HEK293 (cell line): ENCODE data around the gene TNIK.
A peak's percentile ranks its signal among the peaks of the same experiment; 100 is the strongest.

Experiments used
- BCL11A ChIP-seq: fragments of 450-650 bp; formaldehyde crosslinking; IDR thresholded peaks from 2 replicates; pipeline ENCODE4 v1.5.1; 2016; ENCODE audit warnings: low read depth, missing biosample characterization, missing genetic modification characterization
- GLIS1 ChIP-seq: fragments of 450-650 bp; formaldehyde crosslinking; IDR thresholded peaks from 2 replicates; pipeline ENCODE4 v1.5.1; 2016; ENCODE audit warnings: missing biosample characterization, missing genetic modification characterization
- HOXA7 ChIP-seq: sonication (generic); formaldehyde crosslinking; IDR thresholded peaks from 2 replicates; pipeline ENCODE4 v1.8.1; 2022; ENCODE audit warnings: missing genetic modification reagents, borderline replicate concordance
- MEIS1 ChIP-seq: sonication (generic); formaldehyde crosslinking; IDR thresholded peaks from 2 replicates; pipeline ENCODE4 v1.8.1; 2022; ENCODE audit warnings: missing genetic modification reagents, mild to moderate bottlenecking, borderline replicate concordance
- SETDB1 ChIP-seq: IDR thresholded peaks from one replicate; pipeline ENCODE4 v1.6.1; 2017; ENCODE audit warnings: mild to moderate bottlenecking, low read length, moderate library complexity, mixed read lengths; ENCODE audit not compliant: insufficient read length
- SP2 ChIP-seq: fragments of 450-650 bp; formaldehyde crosslinking; IDR thresholded peaks from 2 replicates; pipeline ENCODE4 v1.5.1; 2016; ENCODE audit warnings: missing biosample characterization, missing genetic modification characterization
- YY1 ChIP-seq: fragments of 450-650 bp; formaldehyde crosslinking; IDR thresholded peaks from 2 replicates; pipeline ENCODE4 v1.5.1; 2018; ENCODE audit warnings: missing biosample characterization, missing genetic modification characterization
- ZBTB1 ChIP-seq: fragments of 450-650 bp; formaldehyde crosslinking; IDR thresholded peaks from 2 replicates; pipeline ENCODE4 v1.5.1; 2016; ENCODE audit warnings: missing biosample characterization, missing genetic modification characterization
- ZBTB21 ChIP-seq: fragments of 450-650 bp; formaldehyde crosslinking; IDR thresholded peaks from 2 replicates; pipeline ENCODE4 v1.5.1; 2017; ENCODE audit warnings: missing biosample characterization, missing genetic modification characterization
- ZBTB48 ChIP-seq: fragments of 450-650 bp; formaldehyde crosslinking; IDR thresholded peaks from 2 replicates; pipeline ENCODE4 v1.5.1; 2016; ENCODE audit warnings: missing biosample characterization, missing genetic modification characterization
- ZFHX2 ChIP-seq: fragments of 450-650 bp; formaldehyde crosslinking; conservative IDR thresholded peaks from 2 replicates; pipeline ENCODE4 v1.5.1; 2016; ENCODE audit warnings: missing biosample characterization, missing genetic modification characterization
- ZFP69B ChIP-seq: fragments of 450-650 bp; formaldehyde crosslinking; IDR thresholded peaks from 2 replicates; pipeline ENCODE4 v1.5.1; 2016; ENCODE audit warnings: missing biosample characterization, missing genetic modification characterization
- ZNF121 ChIP-seq: fragments of 450-650 bp; formaldehyde crosslinking; IDR thresholded peaks from 2 replicates; pipeline ENCODE4 v1.5.1; 2016; ENCODE audit warnings: missing biosample characterization, missing genetic modification characterization
- ZNF169 ChIP-seq: fragments of 450-650 bp; formaldehyde crosslinking; IDR thresholded peaks from 2 replicates; pipeline ENCODE4 v1.5.1; 2016; ENCODE audit warnings: missing biosample characterization, missing genetic modification characterization
- ZNF221 ChIP-seq: fragments of 450-650 bp; formaldehyde crosslinking; IDR thresholded peaks from 2 replicates; pipeline ENCODE4 v1.5.1; 2017; ENCODE audit warnings: missing biosample characterization, missing genetic modification characterization, borderline replicate concordance
- ZNF248 ChIP-seq: fragments of 450-650 bp; formaldehyde crosslinking; IDR thresholded peaks from 2 replicates; pipeline ENCODE4 v1.5.1; 2017; ENCODE audit warnings: missing biosample characterization, missing genetic modification characterization
- ZNF266 ChIP-seq: fragments of 450-650 bp; formaldehyde crosslinking; IDR thresholded peaks from 2 replicates; pipeline ENCODE4 v1.5.1; 2016; ENCODE audit warnings: missing biosample characterization, missing genetic modification characterization, low read depth
- ZNF354C ChIP-seq: fragments of 450-650 bp; formaldehyde crosslinking; IDR thresholded peaks from 2 replicates; pipeline ENCODE4 v1.5.1; 2016; ENCODE audit warnings: missing biosample characterization, missing genetic modification characterization, low read depth, borderline replicate concordance
- ZNF426 ChIP-seq: fragments of 450-650 bp; formaldehyde crosslinking; IDR thresholded peaks from 2 replicates; pipeline ENCODE4 v1.5.1; 2017; ENCODE audit warnings: missing biosample characterization, missing genetic modification characterization, mild to moderate bottlenecking, inconsistent platforms, moderate library complexity
- ZNF48 ChIP-seq: fragments of 450-650 bp; formaldehyde crosslinking; IDR thresholded peaks from 2 replicates; pipeline ENCODE4 v1.5.1; 2016; ENCODE audit warnings: missing biosample characterization, missing genetic modification characterization
- ZNF548 ChIP-seq: fragments of 450-650 bp; formaldehyde crosslinking; IDR thresholded peaks from 2 replicates; pipeline ENCODE4 v1.5.1; 2016; ENCODE audit warnings: missing biosample characterization, missing genetic modification characterization
- ZNF670 ChIP-seq: fragments of 450-650 bp; formaldehyde crosslinking; IDR thresholded peaks from 2 replicates; pipeline ENCODE4 v1.5.1; 2016; ENCODE audit warnings: missing biosample characterization, missing genetic modification characterization, low read depth
- ZNF768 ChIP-seq: fragments of 450-650 bp; formaldehyde crosslinking; IDR thresholded peaks from 2 replicates; pipeline ENCODE4 v1.5.1; 2018; ENCODE audit warnings: missing biosample characterization, mild to moderate bottlenecking, missing genetic modification characterization
- ZNF791 ChIP-seq: fragments of 450-650 bp; formaldehyde crosslinking; IDR thresholded peaks from 2 replicates; pipeline ENCODE4 v1.5.1; 2016; ENCODE audit warnings: missing biosample characterization, missing genetic modification characterization
- ZNF792 ChIP-seq: fragments of 450-650 bp; formaldehyde crosslinking; IDR thresholded peaks from 2 replicates; pipeline ENCODE4 v1.5.1; 2016; ENCODE audit warnings: missing biosample characterization, missing genetic modification characterization
- TF ChIP-seq, protein P1 (sequence below): fragments of 450-650 bp; formaldehyde crosslinking; conservative IDR thresholded peaks from 2 replicates; pipeline ENCODE4 v1.5.1; 2016; ENCODE audit warnings: low read depth, missing biosample characterization, missing genetic modification characterization
- TF ChIP-seq, protein P2 (sequence below): IDR thresholded peaks from 2 replicates; pipeline ENCODE4 v1.6.1; 2011; ENCODE audit warnings: mild to moderate bottlenecking, low read depth, low read length, borderline replicate concordance
- TF ChIP-seq, protein P3 (sequence below): fragments of 450-650 bp; formaldehyde crosslinking; IDR thresholded peaks from 2 replicates; pipeline ENCODE4 v1.5.0; 2017; ENCODE audit warnings: missing biosample characterization, missing genetic modification characterization, borderline replicate concordance
- TF ChIP-seq, protein P4 (sequence below): fragments of 450-650 bp; formaldehyde crosslinking; IDR thresholded peaks from 2 replicates; pipeline ENCODE4 v1.5.1; 2016; ENCODE audit warnings: missing biosample characterization, missing genetic modification characterization, borderline replicate concordance

TNIK gene

DNA sequence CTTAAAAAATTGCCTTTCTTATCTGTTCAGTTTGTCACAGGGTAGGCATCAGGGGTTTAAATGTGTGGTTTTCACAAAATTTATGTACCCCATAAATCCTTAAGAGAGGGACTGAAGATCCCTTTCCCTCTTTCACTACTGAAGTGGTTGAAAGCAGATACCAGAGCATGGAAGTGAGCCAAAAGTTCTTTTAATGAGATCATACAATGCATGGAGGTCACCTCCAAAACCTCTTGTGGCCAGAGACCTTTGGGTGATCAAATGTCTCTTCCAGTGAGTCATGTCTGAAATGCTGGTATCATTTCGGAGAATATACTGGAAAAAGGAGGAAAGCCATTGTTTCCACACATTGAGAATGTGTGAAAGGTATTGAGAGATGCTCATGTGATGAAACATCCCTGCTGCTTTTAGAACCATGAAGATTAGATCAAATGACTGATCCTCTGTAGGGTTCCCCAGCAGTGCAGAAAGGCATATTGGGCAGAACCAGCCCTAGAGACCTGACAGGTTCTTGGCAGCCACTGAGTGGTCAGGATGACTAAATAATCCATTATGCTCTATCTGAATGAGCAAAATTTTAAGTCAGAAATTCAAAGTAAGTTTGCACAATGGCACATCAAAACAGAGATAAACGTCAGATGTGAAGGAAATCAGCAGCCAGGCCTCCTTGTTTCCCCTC is 267.9 kb downstream of the TNIK start (continued):
- TF ChIP-seq ZNF266 (tag by site-specific recombination) (no peak), SETDB1 (no peak), MEIS1 (CRISPR knock-in tag) (peak; percentile 22; the same call in 1 of the 2 replicates), ZBTB1 (tag by site-specific recombination) (peak; percentile 59; the same call in 1 of the 2 replicates), ZNF121 (tag by site-specific recombination) (no peak; the same call in 1 of the 2 replicates), ZNF791 (tag by site-specific recombination) (no peak), ZNF169 (tag by site-specific recombination) (no peak), ZNF354C (no peak), SP2 (tag by site-specific recombination) (no peak), ZBTB21 (tag by site-specific recombination) (peak; percentile 89), ZNF48 (no peak), ZNF768 (no peak), ZNF792 (tag by site-specific recombination) (no peak), YY1 (tag by site-specific recombination) (no peak), HOXA7 (CRISPR knock-in tag) (no peak), ZNF221 (tag by site-specific recombination) (no peak), ZNF548 (tag by site-specific recombination) (no peak), ZBTB48 (tag by site-specific recombination) (0 out of 2 replicates have a peak, but pooled peaks have one; percentile 48), ZFHX2 (tag by site-specific recombination) (no peak), ZNF670 (tag by site-specific recombination) (no peak), BCL11A (peak; percentile 98), ZNF426 (tag by site-specific recombination) (no peak), ZNF248 (tag by site-specific recombination) (no peak), GLIS1 (tag by site-specific recombination) (peak; percentile 82), ZFP69B (peak; percentile 87; the same call in 1 of the 2 replicates)
- TF ChIP-seq, protein P1, sequence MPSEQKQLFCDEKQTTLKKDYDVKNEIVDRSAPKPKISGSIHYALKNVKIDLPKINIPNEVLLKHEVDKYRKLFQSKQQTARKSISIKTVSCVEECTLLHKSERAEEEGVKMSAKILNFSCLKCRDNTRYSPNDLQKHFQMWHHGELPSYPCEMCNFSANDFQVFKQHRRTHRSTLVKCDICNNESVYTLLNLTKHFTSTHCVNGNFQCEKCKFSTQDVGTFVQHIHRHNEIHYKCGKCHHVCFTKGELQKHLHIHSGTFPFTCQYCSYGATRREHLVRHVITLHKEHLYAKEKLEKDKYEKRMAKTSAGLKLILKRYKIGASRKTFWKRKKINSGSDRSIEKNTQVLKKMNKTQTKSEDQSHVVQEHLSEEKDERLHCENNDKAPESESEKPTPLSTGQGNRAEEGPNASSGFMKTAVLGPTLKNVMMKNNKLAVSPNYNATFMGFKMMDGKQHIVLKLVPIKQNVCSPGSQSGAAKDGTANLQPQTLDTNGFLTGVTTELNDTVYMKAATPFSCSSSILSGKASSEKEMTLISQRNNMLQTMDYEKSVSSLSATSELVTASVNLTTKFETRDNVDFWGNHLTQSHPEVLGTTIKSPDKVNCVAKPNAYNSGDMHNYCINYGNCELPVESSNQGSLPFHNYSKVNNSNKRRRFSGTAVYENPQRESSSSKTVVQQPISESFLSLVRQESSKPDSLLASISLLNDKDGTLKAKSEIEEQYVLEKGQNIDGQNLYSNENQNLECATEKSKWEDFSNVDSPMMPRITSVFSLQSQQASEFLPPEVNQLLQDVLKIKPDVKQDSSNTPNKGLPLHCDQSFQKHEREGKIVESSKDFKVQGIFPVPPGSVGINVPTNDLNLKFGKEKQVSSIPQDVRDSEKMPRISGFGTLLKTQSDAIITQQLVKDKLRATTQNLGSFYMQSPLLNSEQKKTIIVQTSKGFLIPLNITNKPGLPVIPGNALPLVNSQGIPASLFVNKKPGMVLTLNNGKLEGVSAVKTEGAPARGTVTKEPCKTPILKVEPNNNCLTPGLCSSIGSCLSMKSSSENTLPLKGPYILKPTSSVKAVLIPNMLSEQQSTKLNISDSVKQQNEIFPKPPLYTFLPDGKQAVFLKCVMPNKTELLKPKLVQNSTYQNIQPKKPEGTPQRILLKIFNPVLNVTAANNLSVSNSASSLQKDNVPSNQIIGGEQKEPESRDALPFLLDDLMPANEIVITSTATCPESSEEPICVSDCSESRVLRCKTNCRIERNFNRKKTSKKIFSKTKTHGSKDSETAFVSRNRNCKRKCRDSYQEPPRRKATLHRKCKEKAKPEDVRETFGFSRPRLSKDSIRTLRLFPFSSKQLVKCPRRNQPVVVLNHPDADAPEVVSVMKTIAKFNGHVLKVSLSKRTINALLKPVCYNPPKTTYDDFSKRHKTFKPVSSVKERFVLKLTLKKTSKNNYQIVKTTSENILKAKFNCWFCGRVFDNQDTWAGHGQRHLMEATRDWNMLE (tag by site-specific recombination) = peak; percentile 41; the same call in 1 of the 2 replicates
- TF ChIP-seq, protein P2, sequence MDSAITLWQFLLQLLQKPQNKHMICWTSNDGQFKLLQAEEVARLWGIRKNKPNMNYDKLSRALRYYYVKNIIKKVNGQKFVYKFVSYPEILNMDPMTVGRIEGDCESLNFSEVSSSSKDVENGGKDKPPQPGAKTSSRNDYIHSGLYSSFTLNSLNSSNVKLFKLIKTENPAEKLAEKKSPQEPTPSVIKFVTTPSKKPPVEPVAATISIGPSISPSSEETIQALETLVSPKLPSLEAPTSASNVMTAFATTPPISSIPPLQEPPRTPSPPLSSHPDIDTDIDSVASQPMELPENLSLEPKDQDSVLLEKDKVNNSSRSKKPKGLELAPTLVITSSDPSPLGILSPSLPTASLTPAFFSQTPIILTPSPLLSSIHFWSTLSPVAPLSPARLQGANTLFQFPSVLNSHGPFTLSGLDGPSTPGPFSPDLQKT = no peak
- TF ChIP-seq, protein P3, sequence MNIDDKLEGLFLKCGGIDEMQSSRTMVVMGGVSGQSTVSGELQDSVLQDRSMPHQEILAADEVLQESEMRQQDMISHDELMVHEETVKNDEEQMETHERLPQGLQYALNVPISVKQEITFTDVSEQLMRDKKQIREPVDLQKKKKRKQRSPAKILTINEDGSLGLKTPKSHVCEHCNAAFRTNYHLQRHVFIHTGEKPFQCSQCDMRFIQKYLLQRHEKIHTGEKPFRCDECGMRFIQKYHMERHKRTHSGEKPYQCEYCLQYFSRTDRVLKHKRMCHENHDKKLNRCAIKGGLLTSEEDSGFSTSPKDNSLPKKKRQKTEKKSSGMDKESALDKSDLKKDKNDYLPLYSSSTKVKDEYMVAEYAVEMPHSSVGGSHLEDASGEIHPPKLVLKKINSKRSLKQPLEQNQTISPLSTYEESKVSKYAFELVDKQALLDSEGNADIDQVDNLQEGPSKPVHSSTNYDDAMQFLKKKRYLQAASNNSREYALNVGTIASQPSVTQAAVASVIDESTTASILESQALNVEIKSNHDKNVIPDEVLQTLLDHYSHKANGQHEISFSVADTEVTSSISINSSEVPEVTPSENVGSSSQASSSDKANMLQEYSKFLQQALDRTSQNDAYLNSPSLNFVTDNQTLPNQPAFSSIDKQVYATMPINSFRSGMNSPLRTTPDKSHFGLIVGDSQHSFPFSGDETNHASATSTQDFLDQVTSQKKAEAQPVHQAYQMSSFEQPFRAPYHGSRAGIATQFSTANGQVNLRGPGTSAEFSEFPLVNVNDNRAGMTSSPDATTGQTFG = no peak
- TF ChIP-seq, protein P4, sequence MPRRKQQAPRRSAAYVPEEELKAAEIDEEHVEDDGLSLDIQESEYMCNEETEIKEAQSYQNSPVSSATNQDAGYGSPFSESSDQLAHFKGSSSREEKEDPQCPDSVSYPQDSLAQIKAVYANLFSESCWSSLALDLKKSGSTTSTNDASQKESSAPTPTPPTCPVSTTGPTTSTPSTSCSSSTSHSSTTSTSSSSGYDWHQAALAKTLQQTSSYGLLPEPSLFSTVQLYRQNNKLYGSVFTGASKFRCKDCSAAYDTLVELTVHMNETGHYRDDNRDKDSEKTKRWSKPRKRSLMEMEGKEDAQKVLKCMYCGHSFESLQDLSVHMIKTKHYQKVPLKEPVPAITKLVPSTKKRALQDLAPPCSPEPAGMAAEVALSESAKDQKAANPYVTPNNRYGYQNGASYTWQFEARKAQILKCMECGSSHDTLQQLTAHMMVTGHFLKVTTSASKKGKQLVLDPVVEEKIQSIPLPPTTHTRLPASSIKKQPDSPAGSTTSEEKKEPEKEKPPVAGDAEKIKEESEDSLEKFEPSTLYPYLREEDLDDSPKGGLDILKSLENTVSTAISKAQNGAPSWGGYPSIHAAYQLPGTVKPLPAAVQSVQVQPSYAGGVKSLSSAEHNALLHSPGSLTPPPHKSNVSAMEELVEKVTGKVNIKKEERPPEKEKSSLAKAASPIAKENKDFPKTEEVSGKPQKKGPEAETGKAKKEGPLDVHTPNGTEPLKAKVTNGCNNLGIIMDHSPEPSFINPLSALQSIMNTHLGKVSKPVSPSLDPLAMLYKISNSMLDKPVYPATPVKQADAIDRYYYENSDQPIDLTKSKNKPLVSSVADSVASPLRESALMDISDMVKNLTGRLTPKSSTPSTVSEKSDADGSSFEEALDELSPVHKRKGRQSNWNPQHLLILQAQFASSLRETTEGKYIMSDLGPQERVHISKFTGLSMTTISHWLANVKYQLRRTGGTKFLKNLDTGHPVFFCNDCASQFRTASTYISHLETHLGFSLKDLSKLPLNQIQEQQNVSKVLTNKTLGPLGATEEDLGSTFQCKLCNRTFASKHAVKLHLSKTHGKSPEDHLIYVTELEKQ (tag by site-specific recombination) = peak; percentile 75; the same call in 1 of the 2 replicates
